ENCODE data around the gene PXYLP1. TPM values are rescaled to one million over a fixed set of nuclear protein-coding genes. Genes with fewer than 3 reads are reported as not detected.
A peak's percentile ranks its signal among the peaks of the same experiment; 100 is the strongest.

The PXYLP1 gene
- total and polyA plus RNA-seq, 9 of the 15 experiments (the other 6 are each of a cell fraction or from before 2014, with no cell fraction given) = 0.80 to 2.9 (median 1.3) TPM

DNA sequence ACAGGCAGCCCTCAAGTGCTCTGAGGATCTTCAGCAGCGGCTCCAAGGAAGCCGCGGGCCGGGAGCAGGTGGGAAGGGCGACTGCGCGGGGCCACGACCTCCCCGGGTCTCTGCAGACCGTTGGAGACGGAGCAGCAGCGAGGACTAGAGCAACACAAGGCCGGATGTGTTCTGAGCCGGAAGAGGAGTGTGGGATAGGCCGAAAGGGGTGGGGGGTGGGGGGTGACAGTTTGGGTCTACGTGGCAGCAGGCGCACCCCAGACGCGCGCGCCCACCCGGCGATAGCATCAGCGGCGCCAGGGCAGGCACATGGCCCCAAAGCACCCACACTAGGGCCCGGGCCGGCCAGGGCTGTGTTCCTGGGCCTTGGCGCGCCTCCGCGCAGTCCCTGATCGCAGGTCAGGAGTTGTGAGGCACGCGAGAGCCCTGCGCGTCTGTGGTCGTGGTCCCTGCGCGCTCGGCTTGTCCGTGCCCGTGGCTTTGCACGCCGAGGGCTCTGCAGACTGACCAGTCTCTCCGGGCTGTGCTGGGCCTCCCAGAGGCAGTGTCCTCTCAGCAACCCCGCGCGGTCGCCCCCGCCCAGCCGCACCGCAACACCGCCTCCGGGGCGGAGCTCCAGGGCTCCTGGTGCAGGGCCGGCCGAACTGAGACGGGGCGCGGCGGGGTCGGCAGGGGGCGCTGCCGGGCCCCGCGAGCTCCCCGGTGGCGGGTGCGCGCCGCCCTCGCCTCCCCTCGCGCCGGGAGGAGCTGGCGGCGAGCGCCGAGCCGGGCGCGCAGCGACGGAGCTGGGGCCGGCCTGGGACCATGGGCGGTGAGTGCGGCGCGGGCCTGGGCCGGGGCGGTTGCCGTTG lies at the start of gene PXYLP1 (continued):
- TF ChIP-seq, protein P1, sequence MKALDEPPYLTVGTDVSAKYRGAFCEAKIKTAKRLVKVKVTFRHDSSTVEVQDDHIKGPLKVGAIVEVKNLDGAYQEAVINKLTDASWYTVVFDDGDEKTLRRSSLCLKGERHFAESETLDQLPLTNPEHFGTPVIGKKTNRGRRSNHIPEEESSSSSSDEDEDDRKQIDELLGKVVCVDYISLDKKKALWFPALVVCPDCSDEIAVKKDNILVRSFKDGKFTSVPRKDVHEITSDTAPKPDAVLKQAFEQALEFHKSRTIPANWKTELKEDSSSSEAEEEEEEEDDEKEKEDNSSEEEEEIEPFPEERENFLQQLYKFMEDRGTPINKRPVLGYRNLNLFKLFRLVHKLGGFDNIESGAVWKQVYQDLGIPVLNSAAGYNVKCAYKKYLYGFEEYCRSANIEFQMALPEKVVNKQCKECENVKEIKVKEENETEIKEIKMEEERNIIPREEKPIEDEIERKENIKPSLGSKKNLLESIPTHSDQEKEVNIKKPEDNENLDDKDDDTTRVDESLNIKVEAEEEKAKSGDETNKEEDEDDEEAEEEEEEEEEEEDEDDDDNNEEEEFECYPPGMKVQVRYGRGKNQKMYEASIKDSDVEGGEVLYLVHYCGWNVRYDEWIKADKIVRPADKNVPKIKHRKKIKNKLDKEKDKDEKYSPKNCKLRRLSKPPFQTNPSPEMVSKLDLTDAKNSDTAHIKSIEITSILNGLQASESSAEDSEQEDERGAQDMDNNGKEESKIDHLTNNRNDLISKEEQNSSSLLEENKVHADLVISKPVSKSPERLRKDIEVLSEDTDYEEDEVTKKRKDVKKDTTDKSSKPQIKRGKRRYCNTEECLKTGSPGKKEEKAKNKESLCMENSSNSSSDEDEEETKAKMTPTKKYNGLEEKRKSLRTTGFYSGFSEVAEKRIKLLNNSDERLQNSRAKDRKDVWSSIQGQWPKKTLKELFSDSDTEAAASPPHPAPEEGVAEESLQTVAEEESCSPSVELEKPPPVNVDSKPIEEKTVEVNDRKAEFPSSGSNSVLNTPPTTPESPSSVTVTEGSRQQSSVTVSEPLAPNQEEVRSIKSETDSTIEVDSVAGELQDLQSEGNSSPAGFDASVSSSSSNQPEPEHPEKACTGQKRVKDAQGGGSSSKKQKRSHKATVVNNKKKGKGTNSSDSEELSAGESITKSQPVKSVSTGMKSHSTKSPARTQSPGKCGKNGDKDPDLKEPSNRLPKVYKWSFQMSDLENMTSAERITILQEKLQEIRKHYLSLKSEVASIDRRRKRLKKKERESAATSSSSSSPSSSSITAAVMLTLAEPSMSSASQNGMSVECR (CRISPR knock-in tag; IDR thresholded peaks at IDR 0.05) = peak; percentile 71; the same call in 1 of the 2 replicates
- no peak for TF ChIP-seq PML (IDR thresholded peaks at IDR 0.05; ENCODE audit: low read length)
- TF ChIP-seq, protein P2, sequence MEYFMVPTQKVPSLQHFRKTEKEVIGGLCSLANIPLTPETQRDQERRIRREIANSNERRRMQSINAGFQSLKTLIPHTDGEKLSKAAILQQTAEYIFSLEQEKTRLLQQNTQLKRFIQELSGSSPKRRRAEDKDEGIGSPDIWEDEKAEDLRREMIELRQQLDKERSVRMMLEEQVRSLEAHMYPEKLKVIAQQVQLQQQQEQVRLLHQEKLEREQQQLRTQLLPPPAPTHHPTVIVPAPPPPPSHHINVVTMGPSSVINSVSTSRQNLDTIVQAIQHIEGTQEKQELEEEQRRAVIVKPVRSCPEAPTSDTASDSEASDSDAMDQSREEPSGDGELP (CRISPR knock-in tag; IDR thresholded peaks at IDR 0.05; ENCODE audit: borderline replicate concordance) = peak; percentile 65
- TF ChIP-seq ERF (CRISPR knock-in tag; IDR thresholded peaks at IDR 0.05) = 0 out of 2 replicates have a peak, but pooled peaks have one; percentile 55
- TF ChIP-seq NONO (IDR thresholded peaks at IDR 0.05; ENCODE audit: low read depth in 2 of 2, low read length in 1 of 2) = peak; percentile 37 to 94; a peak in 3 of 4 replicates
- no peak for TF ChIP-seq JUNB (CRISPR knock-in tag; conservative IDR thresholded peaks at IDR 0.05)
- no peak for TF ChIP-seq EWSR1 (IDR thresholded peaks at IDR 0.05; ENCODE audit: borderline replicate concordance, low read depth, partially characterized antibody)
- TF ChIP-seq, protein P3, sequence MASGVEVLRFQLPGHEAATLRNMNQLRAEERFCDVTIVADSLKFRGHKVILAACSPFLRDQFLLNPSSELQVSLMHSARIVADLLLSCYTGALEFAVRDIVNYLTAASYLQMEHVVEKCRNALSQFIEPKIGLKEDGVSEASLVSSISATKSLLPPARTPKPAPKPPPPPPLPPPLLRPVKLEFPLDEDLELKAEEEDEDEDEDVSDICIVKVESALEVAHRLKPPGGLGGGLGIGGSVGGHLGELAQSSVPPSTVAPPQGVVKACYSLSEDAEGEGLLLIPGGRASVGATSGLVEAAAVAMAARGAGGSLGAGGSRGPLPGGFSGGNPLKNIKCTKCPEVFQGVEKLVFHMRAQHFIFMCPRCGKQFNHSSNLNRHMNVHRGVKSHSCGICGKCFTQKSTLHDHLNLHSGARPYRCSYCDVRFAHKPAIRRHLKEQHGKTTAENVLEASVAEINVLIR (CRISPR knock-in tag; IDR thresholded peaks at IDR 0.05) = no peak
- no peak for TF ChIP-seq SLC30A9 (CRISPR knock-in tag; IDR thresholded peaks at IDR 0.05)
- TF ChIP-seq, protein P4, sequence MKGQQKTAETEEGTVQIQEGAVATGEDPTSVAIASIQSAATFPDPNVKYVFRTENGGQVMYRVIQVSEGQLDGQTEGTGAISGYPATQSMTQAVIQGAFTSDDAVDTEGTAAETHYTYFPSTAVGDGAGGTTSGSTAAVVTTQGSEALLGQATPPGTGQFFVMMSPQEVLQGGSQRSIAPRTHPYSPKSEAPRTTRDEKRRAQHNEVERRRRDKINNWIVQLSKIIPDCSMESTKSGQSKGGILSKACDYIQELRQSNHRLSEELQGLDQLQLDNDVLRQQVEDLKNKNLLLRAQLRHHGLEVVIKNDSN (CRISPR knock-in tag; IDR thresholded peaks at IDR 0.05) = peak; percentile 37; the same call in 1 of the 2 replicates
- TF ChIP-seq RBM17 (IDR thresholded peaks at IDR 0.05; ENCODE audit: borderline replicate concordance, low read depth, low read length) = no peak
- TF ChIP-seq, protein P5, sequence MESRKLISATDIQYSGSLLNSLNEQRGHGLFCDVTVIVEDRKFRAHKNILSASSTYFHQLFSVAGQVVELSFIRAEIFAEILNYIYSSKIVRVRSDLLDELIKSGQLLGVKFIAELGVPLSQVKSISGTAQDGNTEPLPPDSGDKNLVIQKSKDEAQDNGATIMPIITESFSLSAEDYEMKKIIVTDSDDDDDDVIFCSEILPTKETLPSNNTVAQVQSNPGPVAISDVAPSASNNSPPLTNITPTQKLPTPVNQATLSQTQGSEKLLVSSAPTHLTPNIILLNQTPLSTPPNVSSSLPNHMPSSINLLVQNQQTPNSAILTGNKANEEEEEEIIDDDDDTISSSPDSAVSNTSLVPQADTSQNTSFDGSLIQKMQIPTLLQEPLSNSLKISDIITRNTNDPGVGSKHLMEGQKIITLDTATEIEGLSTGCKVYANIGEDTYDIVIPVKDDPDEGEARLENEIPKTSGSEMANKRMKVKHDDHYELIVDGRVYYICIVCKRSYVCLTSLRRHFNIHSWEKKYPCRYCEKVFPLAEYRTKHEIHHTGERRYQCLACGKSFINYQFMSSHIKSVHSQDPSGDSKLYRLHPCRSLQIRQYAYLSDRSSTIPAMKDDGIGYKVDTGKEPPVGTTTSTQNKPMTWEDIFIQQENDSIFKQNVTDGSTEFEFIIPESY (CRISPR knock-in tag; IDR thresholded peaks at IDR 0.05) = peak; percentile 89
- TF ChIP-seq ELF2 (CRISPR knock-in tag; IDR thresholded peaks at IDR 0.05) = no peak
- TF ChIP-seq FOXK1 (CRISPR knock-in tag; IDR thresholded peaks at IDR 0.05; ENCODE audit: borderline replicate concordance) = no peak
- TF ChIP-seq ZNF239 (CRISPR knock-in tag; IDR thresholded peaks at IDR 0.05) = no peak
- TF ChIP-seq POLR2B (IDR thresholded peaks at IDR 0.05; ENCODE audit: low read depth, partially characterized antibody) = peak; percentile 52
- peak in 1 of 2 experiments; percentile 27; a peak in 1 of 4 replicates for TF ChIP-seq SIN3A (IDR thresholded peaks at IDR 0.05; ENCODE audit: borderline replicate concordance in 2 of 2, control insufficient read depth in 1 of 2, low read depth in 2 of 2, low read length in 2 of 2)

All from K562 (cell line).